Activated T-helper 9 cell treated with anti-CD3 and anti-CD28 coated beads, Interleukin-2, amount 50 U/mL, for 16 hours (primary cell): ENCODE results near the gene DAPK1.

Experiments used
- DNase-seq: peaks from one replicate; pipeline ENCODE4 v3.0.0-alpha.2; 2020; ENCODE audit warnings: low read depth

The DAPK1 gene

GRCh38 chr9:87614397-87614796, 116.7 kb downstream of the DAPK1 start:
- DNase-seq = no peak

DNA sequence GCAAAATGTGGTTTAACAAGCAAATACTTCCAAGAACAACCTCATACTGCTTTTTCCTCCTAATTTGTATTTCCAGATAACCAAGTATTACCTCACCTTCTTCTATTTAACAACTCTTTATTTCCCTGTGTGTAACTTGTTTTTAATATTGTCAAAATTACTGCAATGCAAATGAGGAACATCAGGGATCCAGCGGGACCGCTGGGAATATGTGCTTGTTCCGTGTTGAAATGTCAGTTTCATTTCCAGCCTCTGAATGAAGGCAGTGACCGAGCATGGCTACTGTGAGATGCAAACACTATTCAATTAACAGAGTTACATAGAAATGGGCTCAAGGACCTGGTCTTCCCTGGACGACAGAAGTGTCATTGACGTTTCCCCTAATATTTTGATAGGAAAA, 117.5 kb downstream of the DAPK1 start:
- no peak for DNase-seq

DNA sequence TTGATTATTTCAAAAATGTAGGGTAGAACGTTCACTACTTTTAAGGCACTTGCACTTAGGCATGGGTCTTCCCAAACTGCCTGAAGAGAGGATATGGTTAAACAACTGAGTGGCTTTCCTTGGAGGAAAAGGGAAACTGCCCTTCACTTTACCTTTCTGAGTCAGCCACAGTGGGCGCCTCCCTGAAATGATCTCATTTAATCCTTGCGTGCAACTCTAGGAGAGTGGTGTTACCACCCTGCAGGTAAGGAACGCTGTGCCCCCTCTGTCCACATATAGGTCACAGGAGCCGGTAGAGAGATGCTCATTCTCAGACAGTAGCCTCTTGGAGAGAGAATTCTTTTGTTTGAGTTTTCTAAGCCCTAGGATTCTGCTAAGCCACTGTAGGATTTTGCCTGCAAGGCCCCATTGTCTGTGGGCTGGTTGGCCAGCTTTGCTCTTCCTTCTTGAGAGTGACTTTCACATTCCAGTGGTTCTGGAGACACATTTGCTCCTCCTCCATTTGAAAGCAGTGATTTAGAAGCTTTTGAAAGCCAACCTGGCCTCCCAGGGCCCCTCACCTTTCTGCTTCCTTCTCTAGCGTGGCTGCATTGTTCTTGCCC, 118.0 kb downstream of the DAPK1 start:
- DNase-seq = no peak

GRCh38 chr9:87618226-87618625, 120.6 kb downstream of the DAPK1 start:
- no peak for DNase-seq

GRCh38 chr9:87618931-87619330, 121.3 kb downstream of the DAPK1 start:
- no peak for DNase-seq

- no peak for DNase-seq
Observed at GRCh38 chr9:87619346-87619745, 121.7 kb downstream of the DAPK1 start.

GRCh38 chr9:87620731-87621322, 123.2 kb downstream of the DAPK1 start:
- DNase-seq = no peak

DNA sequence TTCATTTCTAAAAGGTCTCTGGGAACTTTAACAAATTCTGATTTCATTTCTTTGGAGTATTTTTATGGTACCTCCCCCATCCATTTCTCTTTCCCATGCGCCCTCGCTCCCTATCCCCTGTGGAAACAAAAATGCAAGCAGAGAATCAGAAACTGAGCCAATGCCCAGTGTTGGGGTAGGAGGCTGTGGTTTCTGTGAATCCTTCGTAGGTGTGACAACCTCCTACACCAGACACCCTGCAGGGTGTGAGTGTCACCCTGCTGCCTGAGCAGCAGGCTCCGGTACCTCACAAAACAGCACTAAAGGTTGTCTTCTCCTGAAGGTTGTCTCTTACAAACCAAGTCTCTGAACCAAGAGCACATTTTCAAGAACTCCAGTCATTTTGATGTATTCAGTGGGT, 124.4 kb downstream of the DAPK1 start:
- DNase-seq = no peak

GRCh38 chr9:87622923-87623322, 125.3 kb downstream of the DAPK1 start:
- no peak for DNase-seq

DNA sequence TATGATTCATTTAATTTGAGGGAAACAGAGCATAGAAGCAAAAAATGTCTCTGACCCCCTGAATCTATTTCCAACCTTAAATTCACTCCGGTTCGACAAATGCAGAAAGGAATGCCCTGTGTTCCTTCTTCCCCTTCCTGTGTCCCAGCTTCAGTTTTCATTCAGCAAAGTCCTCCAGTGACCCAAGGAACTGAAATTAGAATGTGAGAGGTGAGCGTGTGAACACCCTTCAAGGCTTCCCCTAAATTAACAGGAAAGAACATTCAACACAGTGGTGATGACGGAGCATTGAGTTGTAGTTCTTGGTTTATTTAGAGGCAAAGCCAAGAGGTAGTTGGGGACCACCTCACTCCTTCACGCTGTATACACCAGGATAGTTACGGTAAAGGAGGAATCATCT, 130.7 kb downstream of the DAPK1 start:
- DNase-seq = no peak

GRCh38 chr9:87629104-87629503, 131.4 kb downstream of the DAPK1 start:
- DNase-seq = no peak

GRCh38 chr9:87630266-87630665, 132.6 kb downstream of the DAPK1 start:
- no peak for DNase-seq

GRCh38 chr9:87630846-87631245, 133.2 kb downstream of the DAPK1 start:
- no peak for DNase-seq

DNA sequence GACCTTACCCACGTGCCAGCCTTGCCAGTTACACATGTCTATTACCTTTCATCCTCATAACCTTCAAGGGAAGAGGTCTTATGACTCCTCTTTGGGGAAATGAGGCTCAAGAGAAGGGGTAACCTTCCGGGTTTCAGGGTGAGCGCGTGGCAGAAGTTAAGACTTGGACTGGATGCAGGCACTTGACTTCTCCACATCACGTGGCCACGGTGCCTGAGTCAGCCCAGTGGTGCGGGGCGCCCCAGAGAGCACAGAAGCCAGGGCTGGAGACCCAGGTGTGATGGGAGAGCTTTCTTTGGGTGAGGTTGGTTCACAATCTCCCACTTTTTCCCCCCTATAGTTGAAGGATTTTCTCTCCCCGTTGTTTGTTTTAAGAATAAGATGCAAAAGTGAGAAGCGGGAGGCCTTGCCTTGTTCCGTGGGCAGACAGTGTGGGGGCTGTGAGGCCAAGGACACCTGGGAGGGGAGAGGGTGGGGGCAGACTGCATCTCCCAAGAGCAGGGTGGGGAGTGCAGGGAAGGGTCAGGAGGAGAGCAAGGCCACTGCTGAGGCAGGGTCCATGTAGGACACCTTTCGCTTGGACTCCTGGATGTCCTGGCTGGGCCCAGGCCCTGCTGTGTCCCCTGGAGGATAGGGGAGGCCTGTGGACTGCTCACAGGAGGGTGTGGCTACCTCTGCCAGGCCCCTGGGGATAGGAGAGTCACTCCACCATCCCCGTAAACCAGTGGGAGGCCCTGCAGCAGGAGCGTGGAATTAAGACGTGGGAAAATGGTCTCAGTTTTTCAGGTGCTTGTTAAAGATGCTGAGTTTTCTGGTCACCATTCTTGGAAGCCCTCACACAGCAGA, 138.2 kb downstream of the DAPK1 start:
- DNase-seq = no peak

DNA sequence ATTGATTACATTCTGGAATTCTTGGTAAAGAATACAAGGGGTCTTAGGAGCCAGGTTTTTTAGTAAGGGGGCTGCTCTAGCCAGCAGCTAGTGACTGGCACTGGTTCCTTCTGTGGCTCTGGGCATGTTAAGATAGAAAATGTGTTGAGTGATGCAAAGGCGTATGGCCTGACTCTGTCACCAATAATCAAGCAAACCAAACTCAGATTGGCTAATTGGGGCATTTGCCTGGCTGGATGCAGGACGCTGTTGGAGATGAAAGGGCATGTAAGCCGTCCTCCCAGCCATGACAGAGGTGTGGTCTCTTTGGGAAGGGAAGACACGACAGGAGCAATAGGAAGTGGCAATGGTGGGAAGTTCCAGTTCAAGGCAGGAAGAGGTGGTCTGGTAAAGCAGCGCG, 140.6 kb downstream of the DAPK1 start:
- no peak for DNase-seq

GRCh38 chr9:87639949-87640348, 142.3 kb downstream of the DAPK1 start:
- DNase-seq = no peak

GRCh38 chr9:87640385-87640795, 142.7 kb downstream of the DAPK1 start:
- no peak for DNase-seq

DNA sequence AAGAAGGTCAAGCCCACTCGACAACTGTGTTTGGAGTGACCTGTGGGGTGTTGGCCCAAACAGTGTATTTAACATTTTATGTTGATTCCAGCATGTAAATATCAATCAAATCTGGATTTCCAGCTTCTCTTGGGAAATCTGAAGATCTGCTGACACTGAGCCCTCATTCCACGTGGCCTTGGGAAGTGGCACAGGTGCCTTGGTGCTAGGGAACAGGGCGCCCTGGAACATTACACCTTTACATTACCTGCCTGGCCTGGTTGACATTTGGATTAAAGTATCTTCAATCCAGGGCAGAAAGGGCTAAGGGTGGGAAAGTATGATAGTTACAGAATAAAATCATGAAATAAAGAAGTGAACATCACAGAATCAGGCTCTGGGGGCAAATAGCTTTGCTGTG, 143.4 kb downstream of the DAPK1 start:
- no peak for DNase-seq

DNA sequence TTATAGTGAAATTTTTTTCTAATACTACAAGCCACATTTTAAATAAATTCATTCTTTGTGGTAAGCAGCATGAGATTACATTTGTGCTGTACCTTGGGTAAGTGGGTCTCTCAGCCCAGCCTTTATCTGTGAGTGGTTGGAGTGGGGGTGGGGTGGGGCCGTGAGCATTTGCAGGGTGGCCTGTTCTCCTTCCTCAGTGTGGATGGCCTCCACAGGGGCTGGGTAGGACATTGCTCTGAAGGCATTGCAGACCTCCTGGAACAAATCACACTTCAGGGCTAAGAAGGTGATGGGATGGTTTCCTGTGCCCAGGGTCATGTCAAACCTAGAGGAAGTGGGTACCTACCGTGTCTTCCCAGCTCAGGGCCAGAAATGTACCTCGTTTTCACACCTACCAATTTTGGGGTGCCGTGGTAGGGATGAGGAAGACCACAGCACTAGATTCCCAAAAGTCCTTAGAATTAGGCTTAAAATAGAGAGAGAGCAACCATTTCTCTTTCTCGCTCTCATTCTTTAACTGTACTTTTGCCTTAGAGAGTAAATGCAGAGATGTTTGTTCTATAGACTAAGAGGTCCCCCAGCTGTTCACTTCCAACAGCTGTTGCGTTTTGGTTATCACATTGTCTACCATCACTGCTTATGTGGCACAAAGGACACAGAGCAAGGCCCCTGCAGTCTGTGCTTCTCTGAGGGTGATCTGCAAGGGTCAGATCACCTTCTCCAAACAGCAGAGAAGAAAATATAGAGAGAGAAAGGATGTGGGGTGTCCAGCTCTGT, 144.9 kb downstream of the DAPK1 start:
- no peak for DNase-seq

DNA sequence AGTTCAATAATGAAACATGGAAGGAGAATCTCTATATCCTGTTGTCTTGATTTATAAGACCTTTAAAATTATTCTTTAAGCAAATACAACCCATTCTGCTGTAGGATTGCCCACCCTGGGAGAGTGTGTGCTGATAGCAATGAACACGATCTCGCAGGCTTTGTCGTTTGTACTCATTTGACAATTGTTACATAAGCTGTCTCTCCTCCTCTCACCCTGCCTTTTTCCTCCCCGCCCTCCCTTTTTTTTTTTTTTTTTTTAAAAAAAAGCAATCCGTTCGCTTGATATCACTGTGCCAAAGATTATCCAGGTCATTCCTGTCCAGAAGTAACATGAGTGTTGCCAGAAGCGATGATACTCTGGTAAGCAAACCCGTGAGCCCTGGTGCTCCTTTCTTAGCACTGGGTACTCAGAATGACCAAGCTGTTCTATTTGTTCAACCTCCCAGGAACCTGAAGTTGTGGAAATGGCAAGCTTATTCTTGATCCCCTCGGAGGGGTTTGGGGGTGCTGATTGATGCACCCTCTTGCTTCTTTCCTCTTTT, 145.5 kb downstream of the DAPK1 start:
- DNase-seq = no peak

DNA sequence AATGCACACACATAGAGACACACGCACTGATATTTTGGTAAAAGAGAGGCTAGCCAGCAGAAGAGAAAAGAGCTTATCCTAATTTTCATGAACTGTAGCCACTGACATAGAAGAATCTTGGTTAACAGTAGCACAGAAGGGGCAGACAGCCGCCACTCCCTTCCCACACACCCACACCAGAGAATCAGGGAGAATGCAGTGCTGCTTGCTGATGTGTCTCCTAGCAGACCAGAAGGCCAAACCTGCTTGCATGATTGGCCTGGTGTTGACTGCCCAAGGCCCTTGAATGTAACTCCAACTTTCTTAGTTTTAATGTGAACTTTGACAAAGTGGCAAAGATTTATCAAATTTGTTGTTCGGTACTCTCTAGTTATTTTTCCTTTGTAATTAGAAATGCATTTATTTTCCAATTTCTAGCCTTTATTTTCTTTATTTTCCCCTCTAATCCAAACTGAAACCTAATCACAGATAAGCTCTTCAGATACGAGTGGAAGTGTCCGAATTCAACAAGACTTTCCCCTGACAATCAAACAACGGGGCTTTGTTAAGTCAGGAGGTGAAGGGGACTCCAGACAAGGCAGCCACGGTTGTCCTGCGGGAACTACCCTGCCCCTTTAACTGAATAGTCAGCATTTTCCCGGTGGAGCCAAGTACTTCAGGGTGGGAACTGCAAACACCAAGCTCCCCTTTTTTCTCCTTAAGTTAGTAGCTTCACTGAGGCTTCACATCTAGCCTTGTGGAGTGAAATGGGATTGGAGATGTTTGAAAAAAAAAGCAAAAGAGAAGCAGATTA, 146.3 kb downstream of the DAPK1 start:
- DNase-seq = no peak

- DNase-seq = no peak
Observed at GRCh38 chr9:87644659-87645058, 147.0 kb downstream of the DAPK1 start.
